ENCODE data around the gene PRPF8.
A peak's percentile ranks its signal among the peaks of the same experiment; 100 is the strongest.
"Not testable (repeated sequence)": the region's sequence is repeated elsewhere in the genome, so short reads cannot be mapped to it uniquely, and the experiment has no call there.

Gene PRPF8

GRCh38 chr17:1684378-1685189, at the start of gene PRPF8:
PRPF8 (minus strand) TSS chr17:1684867; CDS start chr17:1684571, 296 bp downstream.
- peak; percentile 96 to 97 for DNase-seq (ENCODE audit: low read depth in 2 of 2)

GRCh38 chr17:1733759-1734158, 49.1 kb upstream of the PRPF8 start:
- DNase-seq (ENCODE audit: low read depth in 2 of 2), result no peak

- no peak for DNase-seq (ENCODE audit: low read depth in 2 of 2)
These were observed 48.2 kb upstream of the PRPF8 start for GRCh38 chr17:1732833-1733321.

GRCh38 chr17:1732241-1732832, 47.7 kb upstream of the PRPF8 start:
- no peak for DNase-seq (ENCODE audit: low read depth in 2 of 2)

- no peak for DNase-seq (ENCODE audit: low read depth in 2 of 2)
These were observed 46.5 kb upstream of the PRPF8 start for GRCh38 chr17:1731194-1731506.

GRCh38 chr17:1730326-1731193, 45.9 kb upstream of the PRPF8 start:
- DNase-seq (ENCODE audit: low read depth in 2 of 2), result no peak

DNA sequence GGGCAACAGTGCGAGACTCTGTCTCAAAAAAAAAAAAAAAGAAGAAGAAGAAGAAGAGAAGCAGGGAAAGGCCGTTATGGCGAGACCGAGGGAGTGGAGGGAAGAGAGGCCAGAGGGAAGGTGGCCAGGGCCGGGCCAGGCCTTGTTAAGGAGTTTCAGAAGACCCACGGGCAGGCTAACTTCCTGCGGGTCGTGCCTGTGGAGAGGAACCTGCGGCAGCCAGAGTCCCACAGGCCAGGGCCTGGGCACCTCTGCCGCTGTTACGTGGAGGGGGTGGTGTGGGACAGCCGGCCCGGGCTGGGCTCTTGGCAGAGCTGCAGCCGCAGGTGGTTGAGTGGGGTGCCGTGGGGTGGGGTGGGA, 45.3 kb upstream of the PRPF8 start:
- no peak for DNase-seq (ENCODE audit: low read depth in 2 of 2)

DNA sequence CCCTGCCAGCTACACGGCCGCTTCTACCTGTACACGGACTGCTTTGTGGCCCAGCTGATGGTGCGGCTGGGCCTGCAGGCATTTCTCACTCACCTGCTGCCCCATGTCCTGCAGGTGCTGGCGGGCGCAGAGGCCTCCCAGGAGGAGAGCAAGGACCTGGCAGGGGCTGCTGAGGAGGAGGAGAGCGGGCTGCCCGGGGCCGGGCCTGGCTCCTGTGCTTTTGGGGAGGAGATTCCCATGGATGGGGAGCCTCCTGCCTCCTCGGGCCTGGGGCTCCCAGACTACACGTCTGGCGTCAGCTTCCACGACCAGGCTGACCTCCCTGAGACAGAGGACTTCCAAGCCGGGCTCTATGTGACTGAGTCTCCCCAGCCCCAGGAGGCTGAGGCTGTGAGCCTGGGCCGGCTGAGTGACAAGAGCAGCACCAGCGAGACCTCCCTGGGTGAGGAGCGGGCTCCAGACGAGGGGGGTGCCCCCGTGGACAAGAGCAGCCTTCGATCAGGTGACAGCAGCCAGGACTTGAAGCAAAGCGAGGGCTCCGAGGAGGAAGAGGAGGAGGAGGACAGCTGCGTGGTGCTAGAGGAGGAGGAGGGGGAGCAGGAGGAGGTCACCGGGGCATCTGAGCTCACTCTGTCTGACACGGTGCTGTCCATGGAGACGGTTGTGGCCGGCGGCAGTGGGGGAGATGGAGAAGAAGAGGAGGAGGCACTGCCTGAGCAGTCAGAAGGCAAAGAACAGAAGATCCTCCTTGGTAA, 43.4 kb upstream of the PRPF8 start:
- DNase-seq (ENCODE audit: low read depth in 2 of 2), result no peak

DNA sequence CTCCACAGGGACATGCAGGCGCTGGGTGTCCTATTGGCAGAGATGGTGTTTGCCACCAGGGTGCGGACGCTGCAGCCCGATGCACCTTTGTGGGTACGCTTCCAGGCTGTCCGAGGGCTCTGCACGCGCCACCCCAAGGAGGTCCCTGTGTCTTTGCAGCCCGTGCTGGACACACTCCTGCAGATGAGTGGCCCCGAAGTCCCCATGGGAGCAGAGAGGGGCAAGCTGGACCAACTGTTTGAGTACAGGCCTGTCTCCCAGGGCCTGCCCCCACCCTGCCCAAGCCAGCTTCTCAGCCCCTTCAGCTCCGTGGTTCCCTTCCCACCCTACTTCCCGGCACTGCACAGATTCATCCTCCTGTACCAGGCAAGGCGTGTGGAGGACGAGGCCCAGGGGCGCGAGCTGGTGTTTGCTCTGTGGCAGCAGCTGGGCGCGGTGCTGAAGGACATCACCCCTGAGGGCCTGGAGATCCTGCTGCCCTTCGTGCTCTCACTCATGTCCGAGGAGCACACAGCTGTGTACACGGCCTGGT, 42.7 kb upstream of the PRPF8 start:
- DNase-seq (ENCODE audit: low read depth in 2 of 2), result no peak

DNA sequence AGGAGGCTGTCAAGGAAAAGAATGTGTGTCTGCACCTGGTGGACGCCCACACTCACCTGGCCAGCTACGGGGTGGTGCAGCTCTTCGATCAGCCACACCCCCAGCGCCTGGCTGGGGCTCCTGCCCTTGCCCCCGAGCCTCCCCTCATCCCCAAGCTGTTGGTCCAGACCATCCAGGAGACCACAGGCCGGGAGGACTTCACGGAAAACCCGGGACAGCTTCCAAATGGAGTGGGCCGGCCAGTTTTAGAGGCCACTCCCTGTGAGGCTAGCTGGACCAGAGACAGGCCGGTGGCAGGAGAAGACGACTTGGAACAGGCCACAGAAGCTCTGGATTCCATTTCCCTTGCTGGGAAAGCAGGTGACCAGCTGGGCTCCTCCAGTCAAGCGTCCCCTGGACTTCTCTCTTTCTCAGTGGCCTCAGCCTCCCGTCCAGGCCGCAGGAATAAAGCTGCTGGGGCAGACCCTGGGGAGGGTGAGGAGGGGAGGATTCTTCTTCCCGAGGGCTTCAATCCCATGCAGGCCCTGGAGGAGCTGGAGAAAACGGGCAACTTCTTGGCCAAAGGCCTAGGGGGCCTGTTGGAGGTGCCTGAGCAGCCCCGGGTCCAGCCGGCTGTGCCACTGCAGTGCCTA, 42.1 kb upstream of the PRPF8 start:
- DNase-seq (ENCODE audit: low read depth in 2 of 2), result no peak

DNA sequence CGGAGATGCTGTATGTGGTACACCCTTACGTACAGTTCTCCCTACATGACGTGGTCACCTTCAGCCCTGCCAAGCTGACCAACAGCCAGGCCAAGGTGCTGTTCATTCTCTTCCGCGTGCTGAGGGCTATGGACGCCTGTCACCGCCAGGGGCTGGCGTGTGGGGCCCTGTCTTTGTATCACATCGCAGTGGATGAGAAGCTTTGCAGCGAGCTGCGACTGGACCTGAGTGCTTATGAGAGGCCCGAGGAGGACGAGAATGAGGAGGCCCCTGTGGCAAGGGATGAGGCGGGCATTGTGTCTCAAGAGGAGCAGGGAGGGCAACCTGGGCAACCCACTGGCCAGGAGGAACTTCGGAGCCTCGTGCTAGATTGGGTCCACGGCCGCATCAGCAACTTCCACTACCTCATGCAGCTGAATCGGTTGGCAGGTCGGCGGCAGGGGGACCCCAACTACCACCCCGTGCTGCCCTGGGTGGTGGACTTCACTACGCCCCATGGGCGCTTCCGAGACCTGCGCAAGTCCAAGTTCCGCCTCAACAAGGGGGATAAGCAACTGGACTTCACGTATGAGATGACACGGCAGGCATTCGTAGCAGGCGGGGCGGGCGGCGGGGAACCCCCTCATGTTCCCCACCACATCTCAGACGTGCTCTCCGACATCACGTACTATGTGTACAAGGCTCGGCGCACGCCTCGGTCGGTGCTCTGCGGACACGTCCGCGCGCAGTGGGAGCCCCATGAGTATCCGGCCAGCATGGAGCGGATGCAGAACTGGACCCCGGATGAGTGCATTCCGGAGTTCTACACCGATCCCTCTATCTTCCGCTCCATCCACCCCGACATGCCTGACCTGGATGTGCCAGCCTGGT, 41.2 kb upstream of the PRPF8 start:
- DNase-seq (ENCODE audit: low read depth in 2 of 2), result no peak

- no peak for DNase-seq (ENCODE audit: low read depth in 2 of 2)
These were observed 40.4 kb upstream of the PRPF8 start for GRCh38 chr17:1724869-1725641.

GRCh38 chr17:1724351-1724868, 39.7 kb upstream of the PRPF8 start, which contains the start of gene WDR81:
WDR81 (plus strand) TSS chr17:1724704; CDS start chr17:1724960, 256 bp downstream.
- DNase-seq (ENCODE audit: low read depth in 2 of 2), result peak; percentile 74 to 78

- DNase-seq (ENCODE audit: low read depth in 2 of 2), result not testable (repeated sequence)
These were observed 37.4 kb upstream of the PRPF8 start for GRCh38 chr17:1722022-1722421.

DNA sequence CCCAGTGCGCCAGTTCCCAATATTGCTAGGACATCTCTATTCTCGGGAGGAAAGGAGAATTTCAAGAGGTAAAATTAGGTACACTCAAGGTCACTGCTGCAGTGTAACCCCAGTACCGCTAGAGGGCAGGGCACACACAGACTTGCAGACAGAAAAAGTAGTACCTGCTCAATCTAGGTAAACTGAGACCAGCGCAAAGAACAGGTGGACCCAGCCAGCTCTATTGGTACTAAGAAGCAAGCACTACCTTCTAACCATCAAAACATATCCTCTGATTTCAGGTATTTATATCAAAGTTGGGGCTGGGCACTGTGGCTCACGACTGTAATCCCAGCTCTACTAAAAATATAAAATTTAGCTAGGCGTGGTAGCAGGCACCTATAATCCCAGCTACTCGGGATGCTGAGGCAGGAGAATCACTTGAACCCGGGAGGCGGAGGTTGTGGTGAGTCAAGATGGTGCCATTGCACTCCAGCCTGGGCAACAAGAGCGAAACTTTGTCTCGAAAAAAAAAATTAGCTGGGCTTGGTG, 36.3 kb upstream of the PRPF8 start:
- DNase-seq (ENCODE audit: low read depth in 2 of 2), result peak; percentile 39 to 57

DNA sequence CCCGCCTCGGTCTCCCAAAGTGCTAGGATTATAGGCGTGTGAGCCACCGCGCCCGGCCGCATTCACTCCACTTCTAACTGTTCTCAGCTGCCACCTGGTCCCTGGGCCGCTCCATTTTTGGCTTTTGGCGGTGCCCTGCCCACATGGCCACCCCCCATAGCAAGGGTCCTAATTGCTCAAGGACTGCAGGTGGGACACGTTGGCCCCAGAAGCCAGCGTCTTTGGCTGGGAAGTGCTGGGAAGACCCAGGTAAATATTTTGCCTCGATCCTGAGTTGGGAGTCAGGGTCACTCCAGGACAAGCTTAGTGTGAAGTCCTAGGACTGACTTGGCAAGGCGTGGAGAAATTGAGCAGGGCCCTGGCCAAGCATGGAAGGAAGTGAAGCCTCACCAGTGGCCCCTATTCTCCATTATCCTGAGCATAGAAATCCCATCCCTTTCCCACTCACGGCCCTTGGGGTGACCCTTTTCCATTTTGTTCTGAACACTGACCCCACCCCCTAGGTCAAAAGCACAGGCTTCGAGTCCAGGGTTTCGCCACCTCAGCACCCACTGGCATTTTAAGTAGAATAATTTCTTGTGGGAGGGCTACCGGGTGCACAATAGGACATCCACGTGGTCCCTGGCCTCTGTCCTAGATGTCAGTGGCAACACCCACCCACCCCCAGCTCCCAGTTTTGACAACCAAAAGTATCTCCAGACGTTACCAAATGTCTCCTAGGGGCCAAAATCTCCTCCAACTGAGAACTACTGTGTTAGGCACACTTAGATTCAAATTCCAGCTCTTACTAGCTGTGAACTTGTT, 33.9 kb upstream of the PRPF8 start:
- DNase-seq (ENCODE audit: low read depth in 2 of 2), result no peak

GRCh38 chr17:1716912-1717695, 32.4 kb upstream of the PRPF8 start:
- peak; percentile 58 to 63 for DNase-seq (ENCODE audit: low read depth in 2 of 2)
